HG03159 (cell line): Measurements from ENCODE around the gene MSGN1.
A peak's percentile ranks its signal among the peaks of the same experiment; 100 is the strongest.
"Not testable (repeated sequence)": the region's sequence is repeated elsewhere in the genome, so short reads cannot be mapped to it uniquely, and the experiment has no call there.

ENCODE experiments used
- ATAC-seq: cut with Tn5 transposase; IDR thresholded peaks from one replicate; pipeline ENCODE4 v1.9.1; 2021; ENCODE audit warnings: mild to moderate bottlenecking, moderate library complexity; ENCODE audit not compliant: unreplicated experiment

MSGN1 gene

DNA sequence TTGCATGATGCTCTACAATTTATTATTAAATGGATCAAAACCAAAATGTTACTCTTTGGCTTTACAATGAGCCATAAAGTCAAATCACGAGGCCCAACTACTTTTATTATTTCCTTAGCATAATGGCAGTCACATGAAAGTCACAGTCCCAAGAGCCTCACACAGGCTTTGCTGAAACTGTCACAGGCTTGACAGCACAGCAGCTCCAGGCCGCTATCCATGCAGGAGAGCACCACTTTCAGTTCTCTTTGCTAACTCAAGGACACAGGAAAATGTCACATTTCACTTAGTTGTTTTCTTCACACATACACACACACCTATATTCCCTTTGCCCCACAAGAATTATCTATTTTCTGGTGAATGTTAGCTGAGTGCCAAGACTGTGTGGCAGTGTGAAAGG lies 11.1 kb upstream of the MSGN1 start:
- ATAC-seq, result no peak

- ATAC-seq, result no peak
Measured at GRCh38 chr2:17805717-17806363, 10.4 kb upstream of the MSGN1 start.

DNA sequence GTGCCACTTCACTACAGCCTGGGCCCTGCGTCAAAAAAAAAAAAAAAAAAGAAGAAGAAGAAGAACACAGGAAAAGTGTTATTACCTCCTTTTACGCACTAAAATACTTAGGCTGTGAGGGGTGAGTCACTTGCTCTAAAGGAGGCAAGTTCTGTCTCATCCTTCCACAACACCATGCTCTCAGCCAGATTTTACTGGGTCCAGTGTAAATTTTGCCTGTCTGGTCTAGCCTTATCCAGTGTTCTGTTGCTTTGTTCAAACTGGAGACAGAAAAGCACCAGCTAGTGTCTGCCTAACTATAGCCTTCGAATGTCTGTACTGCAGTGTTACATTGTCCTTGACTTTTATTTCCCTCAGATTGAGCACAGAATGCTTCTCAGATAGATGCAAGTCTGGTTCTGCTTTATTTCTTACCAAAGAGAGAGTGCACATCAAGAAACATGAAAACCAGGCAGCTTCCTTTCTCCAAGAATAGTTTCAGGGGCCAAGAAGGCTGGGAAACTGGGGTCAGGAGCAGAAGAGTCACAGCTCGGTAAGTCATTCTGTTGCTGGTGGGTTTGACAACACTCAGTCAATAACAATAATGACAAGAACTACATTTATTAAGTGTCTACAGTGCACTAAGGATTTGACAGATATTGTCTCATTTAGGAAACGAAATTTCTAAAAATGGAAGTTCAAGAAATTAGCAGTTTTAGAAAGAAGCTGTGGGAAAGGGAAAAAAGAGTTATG lies 3.1 kb upstream of the MSGN1 start:
- ATAC-seq, result peak; percentile 50

DNA sequence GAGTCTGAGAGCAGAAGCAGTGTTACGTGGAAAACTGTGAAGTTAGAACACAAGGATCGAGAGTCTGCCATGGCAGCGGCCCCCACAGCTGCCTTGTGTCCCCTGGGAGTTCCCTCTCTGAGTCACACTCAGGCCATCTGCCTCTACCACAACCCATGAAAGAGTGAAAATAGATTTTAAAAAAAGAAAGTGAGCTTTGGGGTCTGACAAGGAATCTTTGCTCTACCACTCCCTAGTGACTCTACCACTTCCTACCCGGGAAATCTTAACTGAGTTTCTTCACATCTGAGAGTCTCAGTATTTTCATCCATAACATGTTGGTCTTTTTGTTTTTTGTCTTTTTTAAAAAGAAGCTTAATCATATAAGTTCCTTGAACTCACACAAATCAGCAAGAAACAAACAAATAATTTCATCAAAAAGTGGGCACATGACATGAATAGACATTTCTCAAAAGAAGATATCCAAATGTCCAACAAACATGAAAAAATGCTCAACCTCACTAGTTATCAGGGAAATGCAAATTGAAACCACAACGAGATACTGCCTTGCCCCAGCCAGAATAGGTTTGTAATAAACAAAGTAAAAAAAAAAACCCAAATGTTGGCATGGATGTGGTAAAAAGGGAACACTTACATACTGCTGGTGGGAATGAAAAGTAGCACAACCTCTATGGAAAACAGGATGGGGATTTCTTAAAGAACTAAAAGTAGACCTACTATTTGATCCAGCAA lies 2.4 kb upstream of the MSGN1 start:
- peak; percentile 91 for ATAC-seq

GRCh38 chr2:17814601-17815000 lies 1.7 kb upstream of the MSGN1 start:
- no peak for ATAC-seq

DNA sequence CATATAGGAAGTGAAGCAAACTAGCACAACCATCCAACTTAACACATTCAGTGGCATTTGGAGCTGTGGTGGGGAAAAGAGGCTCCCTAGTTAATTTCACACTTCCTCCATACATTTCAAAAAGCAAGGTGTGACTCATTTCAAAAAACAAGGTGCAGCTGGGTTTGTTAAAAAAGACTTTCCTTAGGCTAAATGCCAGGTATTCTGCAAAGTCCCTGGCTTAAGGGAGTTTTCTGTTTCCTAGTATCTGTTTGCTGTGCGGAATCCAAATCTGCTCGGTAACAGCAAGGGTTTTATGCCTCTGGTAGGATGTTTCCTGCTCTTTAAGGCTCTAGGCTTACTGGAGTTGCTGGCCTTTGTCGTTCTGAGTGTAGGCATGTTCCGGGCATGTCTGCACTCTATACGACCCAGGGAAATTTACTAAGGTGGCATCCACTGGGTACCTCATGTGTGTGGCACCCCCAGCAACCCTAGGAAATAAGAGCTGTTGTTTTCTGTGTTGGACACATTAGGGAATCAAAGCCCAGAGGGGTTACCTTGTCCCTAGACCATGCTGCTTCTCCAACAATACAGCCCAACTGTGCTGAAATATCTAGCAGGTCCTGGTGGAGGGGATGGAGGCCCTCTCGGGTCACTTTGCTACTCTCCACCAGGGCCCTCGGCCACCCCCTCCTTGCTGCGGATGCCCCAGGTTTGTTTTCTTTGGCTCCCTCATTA lies 634 bp upstream of the MSGN1 start:
- ATAC-seq, result no peak

- ATAC-seq, result no peak
Measured at GRCh38 chr2:17818235-17818815, 2.1 kb downstream of the MSGN1 start.

- peak; percentile 3 for ATAC-seq
Measured at GRCh38 chr2:17821080-17821479, 4.8 kb downstream of the MSGN1 start.

DNA sequence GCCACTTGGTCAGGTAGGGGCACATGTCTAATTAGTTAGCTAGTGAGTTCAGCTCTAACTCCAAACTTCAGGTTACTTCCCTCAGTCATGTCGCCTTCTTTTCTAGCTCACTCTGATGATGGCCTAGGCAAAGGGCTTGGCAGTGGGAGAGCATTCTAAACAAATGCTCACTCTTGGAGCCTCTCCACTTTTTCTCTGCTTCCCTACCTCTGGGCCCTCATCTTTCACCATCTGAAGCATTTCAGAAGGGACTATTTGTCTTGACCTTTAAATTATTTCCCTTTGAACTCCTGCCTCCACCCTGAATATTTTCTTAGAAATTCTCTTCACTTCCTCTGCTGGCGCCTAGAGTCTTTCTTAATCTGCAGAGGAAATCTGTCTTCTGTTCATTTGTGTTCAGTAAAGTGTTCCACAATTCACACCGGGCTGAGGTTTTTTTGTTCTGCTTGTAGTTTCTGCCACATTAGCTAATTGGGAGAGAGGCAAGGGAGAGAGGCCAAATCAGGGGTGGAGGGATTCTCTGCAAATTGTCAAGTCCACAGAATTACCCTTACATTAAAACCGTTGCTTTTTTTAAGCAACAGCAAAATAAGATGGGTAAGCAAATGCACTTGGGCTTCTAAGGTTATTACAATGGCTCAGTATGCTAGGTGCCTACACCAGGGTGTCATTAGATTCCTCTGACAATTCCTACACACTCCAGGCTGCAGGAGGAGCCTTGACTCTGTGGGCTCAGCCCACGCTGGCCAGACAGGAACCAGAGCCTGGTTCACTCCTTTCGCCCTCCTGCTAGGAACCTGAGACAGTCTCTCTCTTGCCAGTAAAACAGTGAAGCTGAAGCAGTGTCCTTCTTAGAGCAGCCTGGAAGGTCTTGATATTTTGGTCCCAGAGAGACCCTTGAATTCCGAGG lies 5.5 kb downstream of the MSGN1 start:
- peak; percentile 46 for ATAC-seq

DNA sequence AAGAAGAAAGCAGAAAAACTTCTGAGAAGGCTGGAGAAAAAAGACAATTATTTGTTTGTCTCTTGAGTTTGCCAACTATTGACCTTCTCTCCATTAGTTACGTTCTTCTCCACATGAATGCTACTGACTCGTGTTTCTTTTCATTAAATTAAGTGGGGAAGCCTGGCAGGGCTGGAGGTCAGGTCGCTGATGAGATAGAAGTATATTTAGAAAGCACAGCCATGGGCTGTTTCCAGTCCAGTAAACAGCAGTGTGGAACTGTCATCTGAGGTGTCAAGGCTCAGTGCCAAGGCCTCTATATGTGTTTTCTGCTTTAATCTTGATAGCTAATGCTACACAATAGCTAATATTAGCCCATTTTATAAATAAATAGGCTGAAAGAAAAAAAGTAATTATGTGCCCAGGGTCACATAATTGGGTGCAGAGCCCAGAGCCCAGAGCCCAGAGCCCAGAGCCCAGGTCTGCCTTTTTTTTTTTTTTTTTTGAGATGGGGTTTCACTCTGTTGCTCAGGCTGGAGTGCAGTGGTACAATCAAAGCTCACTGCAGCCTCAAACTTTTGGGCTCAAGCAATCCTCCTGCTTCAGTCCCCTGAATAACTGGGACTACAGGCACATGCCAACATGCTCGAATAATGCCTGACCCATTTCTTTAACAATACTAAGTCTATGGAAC lies 6.3 kb downstream of the MSGN1 start:
- peak; percentile 62 for ATAC-seq

DNA sequence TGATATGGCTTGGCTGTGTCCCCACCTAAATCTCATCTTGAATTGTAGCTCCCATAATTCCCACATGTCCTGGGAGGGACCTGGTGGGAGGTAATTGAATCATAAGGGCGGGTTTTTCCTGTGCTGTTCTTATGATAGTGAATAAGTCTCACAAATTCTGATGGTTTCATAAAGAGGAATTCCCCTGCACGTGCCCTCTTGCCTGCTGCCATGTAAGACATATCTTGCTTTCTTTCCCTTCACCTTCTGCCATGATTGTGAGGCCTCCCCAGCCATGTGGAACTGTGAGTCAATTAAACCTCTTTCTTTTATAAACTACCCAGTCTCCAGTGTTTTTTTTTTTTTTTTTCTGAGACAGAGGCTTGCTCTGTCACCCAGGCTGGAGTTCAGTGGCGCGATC lies 7.4 kb downstream of the MSGN1 start:
- not testable (repeated sequence) for ATAC-seq

DNA sequence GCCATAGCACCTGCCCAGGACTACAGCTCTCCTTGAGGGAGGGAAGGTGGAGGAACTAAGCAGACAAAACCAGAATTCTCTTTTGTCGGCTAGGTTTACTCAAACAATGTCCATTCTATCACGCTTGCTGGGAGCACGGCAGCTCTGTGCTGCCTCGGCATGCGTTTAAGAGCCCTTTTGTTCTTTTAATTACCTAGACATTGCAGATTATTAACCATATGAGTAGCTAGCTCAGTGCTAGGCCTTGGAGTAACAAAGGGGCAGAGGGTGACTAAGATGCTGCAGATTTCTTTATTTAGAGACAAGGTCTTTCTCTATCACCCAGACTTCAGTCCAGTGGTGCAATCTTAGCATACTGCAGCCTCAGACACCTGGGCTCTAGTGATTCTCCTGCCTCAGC lies 11.1 kb downstream of the MSGN1 start:
- no peak for ATAC-seq

DNA sequence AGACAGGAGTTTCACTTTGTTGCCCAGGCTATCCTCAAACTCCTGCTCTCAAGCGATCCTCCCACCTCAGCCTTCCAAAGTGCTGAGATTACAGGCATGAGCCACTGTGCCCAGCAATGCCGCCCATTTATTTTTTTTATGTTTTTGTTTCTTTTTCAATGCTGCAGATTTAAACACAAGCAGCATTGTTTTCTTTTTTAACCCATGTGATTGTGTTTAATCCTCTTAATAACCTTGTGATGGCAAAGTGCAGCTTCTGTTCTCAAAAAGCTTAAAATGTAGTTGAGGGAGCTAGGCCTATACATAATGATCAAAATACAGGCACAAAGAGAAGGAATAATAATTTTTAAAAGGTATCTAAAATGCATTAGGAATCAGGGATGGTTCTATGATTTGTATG lies 11.5 kb downstream of the MSGN1 start:
- ATAC-seq, result no peak

DNA sequence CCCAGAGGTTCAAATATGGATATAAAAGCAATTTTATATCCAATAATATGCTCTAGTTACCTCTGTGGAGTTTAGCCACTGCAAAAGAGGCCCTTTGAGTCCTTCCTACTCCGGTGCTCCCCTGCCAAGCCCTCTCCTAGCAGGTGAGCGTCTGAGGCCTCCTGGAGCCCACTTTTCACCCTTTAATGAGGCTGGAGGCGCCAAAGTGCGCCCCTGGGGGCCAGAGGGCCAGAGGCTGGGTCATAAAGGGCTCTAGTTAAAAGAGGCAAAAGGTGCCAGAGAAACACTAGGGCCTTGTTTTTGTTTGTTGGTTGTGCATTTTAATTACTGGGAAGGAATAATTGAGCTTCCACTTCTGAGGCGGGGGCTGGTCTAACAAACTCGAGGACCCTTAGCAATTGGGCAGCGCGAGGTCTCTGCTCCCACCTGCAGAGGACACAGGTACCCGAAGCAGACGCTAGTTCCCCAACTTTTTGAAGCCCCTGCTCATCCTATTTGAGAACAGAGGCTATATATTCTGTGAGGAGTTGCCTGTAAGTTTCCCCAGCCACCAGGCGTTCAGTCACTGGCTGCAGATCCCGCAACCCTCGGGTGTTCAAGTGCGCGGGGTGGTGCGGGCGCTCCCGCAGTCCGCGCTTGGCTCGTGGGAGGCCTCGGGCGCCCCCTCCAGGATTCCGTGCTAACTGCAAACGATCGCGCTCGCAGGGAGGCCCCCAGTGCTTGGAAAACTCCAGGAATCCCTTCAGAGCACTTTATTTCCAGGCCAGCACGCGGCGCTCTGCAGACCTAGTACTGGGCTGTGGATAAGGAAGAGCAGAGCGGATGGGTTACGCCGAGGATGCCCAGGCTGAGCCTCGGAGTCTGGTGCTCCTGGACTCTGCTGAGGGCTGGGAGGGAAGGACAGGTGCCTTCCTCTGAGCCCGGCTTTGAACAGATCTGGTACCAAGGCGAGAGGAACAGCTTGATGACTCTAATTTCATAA lies 14.1 kb downstream of the MSGN1 start:
- peak; percentile 89 for ATAC-seq

DNA sequence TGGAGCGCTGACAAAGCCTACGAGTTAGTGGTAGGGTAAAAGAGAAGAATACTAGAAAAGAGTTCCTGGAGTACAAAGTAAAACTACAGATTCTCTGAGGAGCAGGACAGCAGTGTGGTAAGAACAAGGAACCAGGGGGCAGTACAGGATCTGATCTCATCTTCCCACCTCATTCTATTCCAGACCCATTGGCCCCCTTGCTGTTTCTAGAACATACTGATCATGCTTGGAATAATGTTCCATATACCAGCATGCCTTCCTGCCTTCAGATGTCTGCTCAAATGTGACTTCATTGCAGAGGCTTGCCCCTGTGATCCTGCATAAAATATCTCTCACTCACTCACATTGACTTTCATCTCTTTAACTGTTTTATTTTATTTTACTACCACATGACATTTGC lies 19.3 kb downstream of the MSGN1 start:
- no peak for ATAC-seq

GRCh38 chr2:17839959-17840358 lies 23.7 kb downstream of the MSGN1 start:
- no peak for ATAC-seq

GRCh38 chr2:17843457-17843856 lies 27.2 kb downstream of the MSGN1 start:
- ATAC-seq, result no peak

- no peak for ATAC-seq
Measured at GRCh38 chr2:17845806-17846205, 29.5 kb downstream of the MSGN1 start.
